LHCN-M2 (cell line): ENCODE measurements around the gene PRUNE2. TPM values are rescaled to one million over a fixed set of nuclear protein-coding genes. Genes with fewer than 3 reads are reported as not detected.

Source experiments
- DNase-seq: peaks from one replicate; pipeline ENCODE4 v3.0.0-alpha.2; 2012; ENCODE audit warnings: low read depth
- total RNA-seq: library from RNA; depleted of rRNA; stranded (reverse); fragments of >200 nt; gene quantifications from 2 replicates; pipeline ENCODE4 v1.2.3, GENCODE V29; 2014

PRUNE2 gene
- total RNA-seq, 1 experiment from 2014 or later: 88.1 TPM

GRCh38 chr9:76662476-76663281 is 243.2 kb downstream of the PRUNE2 start:
- peak; percentile 84 for DNase-seq

GRCh38 chr9:76658510-76659231 is 247.2 kb downstream of the PRUNE2 start:
- peak; percentile 66 for DNase-seq

DNA sequence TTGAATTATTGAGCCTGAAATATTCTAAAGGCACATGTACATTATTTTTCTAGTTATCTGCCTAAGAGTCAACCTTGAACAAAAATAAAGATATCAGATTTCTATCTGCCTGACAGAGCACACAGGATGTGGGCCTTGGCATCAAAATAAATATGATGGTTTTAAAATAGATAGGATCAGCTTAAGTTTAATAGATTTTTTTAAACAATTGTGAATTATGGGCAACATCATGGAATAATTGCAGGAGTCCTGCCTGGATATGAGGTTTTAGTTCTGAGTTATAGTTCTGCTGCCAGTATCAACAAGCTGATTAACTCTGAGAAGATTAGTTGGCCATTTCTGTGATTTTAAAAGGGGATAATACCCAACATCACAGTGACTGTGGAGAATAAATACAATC is 248.6 kb downstream of the PRUNE2 start:
- DNase-seq: peak; percentile 38

- DNase-seq: no peak
Observed at GRCh38 chr9:76655971-76656370, 249.9 kb downstream of the PRUNE2 start.

GRCh38 chr9:76655121-76655541 is 250.8 kb downstream of the PRUNE2 start:
- peak; percentile 57 for DNase-seq

DNA sequence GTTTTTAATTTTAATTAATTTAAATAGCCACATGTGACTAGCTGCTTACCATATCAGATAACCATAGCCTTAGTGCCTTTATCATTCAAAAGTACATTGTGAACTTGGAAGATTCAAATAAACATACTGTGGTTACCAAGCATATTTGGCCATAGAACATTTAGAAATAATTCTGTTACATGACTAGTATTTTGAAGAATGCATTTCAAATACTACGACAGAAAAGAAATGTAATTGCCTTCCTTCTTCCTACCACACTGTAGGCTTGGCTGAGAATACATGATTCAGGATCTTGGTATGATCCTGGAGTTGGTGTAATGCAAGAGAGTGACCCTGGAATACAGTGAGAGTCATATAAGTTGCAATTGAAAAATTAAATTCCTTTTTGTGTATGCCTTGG is 251.3 kb downstream of the PRUNE2 start:
- peak; percentile 96 for DNase-seq

- DNase-seq: peak; percentile 78
Observed at GRCh38 chr9:76654051-76654461, 251.9 kb downstream of the PRUNE2 start.

- peak; percentile 38 for DNase-seq
Observed at GRCh38 chr9:76652894-76653293, 253.0 kb downstream of the PRUNE2 start.

- DNase-seq: no peak
Observed at GRCh38 chr9:76651119-76651705, 254.7 kb downstream of the PRUNE2 start.

GRCh38 chr9:76650692-76651091 is 255.2 kb downstream of the PRUNE2 start:
- DNase-seq: no peak

- no peak for DNase-seq
Observed at GRCh38 chr9:76649894-76650293, 256.0 kb downstream of the PRUNE2 start.

DNA sequence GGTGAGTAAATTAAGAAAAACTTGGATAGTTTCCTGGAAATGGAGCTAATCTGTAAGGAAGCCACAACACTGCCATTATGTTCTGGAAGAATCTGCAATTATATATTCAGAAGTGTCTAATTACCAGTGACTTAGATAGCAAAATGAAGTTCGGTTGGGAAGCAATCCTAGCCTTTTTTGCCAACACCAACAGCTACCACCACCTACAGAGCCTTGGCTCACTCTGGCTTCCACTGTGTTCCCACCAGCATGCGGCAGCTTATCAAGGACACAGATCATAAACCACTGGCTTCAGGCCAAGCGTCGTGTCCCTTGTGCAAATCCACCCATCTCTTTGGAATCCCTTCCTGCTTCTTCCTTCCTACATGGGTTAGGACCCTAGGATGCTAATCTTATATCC is 259.7 kb downstream of the PRUNE2 start:
- DNase-seq: no peak

DNA sequence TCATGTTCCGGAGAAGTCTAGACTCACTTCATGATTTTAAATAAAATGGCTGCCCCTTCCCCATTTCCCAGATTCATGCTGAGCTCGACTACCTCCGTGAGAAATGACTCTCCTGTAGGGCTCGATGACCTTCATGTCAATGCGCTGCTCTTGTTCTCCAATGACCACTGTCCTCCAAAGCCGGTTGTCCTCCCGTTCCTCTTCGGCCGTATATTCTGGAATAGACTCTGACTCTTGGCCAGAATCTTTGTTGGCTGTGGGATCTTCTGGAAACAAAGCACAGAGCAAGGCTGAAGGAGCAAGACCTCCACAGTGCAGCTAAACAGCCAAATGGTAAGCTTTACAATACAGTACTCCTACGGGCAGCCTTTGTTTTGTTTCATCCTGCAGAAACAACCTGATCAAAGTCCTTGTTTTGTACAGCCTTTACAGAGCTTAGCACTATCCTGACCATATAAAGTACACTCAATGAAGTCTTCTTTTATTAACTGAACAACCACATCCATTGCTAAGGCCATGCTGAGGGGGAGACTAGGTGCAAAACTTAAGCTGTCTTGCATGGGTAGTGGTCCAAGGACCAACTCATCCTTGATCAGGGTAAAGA is 261.2 kb downstream of the PRUNE2 start:
- no peak for DNase-seq

- no peak for DNase-seq
Observed at GRCh38 chr9:76644171-76644570, 261.7 kb downstream of the PRUNE2 start.

DNA sequence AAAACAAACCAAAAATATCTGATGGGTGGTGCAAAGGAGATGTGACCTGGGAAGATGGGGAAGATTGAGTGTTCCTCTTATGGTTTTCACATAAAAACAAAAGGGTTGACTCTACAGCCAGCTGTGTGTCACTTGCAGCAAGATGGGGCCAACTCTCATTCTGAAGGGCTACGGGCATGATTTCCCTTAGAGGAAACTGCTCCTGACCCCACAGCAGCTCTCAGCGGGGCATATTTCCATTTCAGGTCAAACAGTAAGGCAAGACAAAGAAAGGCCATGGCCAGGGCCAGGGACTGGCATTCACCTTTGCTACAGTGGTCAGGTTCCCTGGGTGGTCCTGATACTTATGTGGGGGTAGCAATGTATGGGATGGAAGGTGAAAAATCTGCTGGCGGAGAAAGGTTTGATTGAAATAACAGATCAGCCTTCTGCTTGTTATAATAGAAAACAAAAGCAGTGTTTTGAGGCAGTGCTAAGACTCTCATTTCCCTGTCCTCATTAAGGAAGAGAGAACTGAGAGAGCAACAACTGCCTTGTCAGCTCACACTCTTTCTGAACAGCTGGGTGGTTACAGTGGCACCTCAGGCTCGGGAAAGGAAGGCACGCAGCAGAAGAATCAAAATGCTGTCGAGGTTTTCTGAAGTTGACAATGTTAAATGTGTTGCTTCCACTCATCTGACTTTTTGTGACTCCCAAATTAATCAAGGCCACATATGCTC is 262.4 kb downstream of the PRUNE2 start:
- DNase-seq: no peak

GRCh38 chr9:76642701-76643209 is 263.2 kb downstream of the PRUNE2 start:
- no peak for DNase-seq

DNA sequence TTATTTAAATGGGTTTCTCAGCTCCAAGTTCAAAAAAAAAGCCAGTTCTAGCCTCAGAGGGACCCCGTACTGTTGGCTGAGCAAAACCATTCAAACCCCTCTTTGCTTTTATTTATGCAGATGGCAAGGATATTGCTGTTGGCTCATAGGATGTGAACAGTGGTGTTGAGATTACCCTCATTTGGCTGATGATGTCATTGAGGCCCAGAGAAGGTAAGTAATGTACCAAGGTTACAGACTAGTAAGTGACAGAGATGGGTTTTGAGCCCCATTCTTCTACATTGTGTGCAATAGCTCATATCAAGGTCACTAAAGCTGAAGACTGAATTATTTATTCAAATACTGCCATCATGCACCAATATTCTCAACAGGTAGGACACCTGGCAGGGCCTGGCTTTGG is 263.8 kb downstream of the PRUNE2 start:
- no peak for DNase-seq

- no peak for DNase-seq
Observed at GRCh38 chr9:76638001-76638400, 267.9 kb downstream of the PRUNE2 start.

DNA sequence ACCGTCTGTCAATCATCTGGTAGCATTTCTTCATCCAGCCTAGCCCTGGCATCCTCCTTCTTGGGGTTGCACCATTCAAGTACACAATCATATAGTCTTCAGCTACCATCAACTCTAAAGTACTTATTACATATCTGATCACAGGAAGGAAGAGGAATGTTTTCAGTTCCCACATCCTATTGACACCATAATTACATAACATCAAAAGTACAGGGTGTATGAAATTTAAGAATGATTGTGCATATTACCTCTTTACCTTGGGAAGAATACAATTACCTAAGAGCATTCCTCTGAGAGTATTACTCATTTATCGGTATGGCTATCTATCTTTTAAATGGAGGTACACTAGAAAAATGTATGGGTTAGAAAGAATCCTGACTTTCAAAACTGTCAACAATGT is 268.5 kb downstream of the PRUNE2 start:
- no peak for DNase-seq

DNA sequence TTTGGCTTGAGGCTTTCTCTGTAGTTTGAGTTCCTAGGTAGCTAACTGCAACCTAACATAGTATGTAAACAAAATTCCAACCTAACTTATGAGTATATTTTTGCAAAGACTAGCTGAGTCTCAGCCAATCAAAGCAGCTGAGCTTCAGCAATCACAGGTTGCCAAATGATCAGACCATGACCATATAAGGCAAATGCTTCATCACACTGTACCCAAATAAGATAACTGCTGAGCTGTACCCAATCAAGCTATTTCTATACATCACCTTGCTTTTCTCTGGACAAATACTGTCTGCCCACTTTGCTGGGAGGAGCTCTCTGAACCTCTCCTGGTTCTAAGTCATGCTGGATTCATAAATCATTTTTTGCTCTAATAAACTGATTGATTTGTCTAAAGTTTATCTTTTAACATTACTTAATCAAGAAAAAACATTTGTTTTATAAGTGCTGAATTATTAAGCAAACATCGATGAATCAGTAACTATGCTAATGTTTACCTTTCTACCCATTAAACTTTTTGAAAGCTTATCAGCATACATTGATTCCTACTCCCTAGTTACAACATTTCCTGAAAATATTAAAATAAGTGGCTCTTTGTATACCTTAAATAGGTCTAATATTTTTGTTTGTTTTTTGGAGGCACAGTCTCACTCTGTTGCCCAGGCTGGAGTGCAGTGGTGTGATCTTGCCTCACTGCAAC is 271.4 kb downstream of the PRUNE2 start:
- peak; percentile 37 for DNase-seq

DNA sequence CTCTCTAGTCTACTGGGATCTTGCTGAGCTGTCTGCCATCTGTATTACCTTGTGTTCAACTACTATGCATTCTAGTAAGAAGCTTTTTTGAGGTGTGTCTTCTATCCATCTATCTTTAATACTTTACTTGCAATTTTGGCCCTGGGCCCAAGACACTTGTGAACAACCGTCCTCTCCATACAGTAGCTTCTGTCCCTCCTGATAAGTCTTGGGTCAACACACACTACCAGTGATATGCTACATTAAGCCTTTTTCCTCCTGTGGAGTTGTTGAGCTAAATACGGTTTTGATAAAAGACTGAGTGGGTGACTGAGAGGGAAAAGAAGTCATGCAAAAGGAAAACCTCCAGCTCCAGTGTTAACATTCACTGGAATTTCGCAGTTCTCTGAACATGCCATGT is 275.0 kb downstream of the PRUNE2 start:
- no peak for DNase-seq
